PC-9 (cell line): ENCODE data around the gene VGLL3. TPM values are rescaled to one million over a fixed set of nuclear protein-coding genes. Genes with fewer than 3 reads are reported as not detected.

Source experiments
- BruUV-seq: library from RNA; stranded (reverse); fragments of 400-500 nt; replicated peaks from 2 replicates; lab custom pipeline; 2021; lab: Mats Ljungman, UMichigan
- CTCF ChIA-PET: fragments of 300-600 bp; sonication (Branson Sonifier 250); formaldehyde crosslinking; loops from one replicate; lab custom pipeline; 2022; ENCODE audit warnings: antibody characterized with exemption; lab: Charles Lee
- POLR2A ChIA-PET: fragments of 300-600 bp; sonication (Branson Sonifier 250); formaldehyde crosslinking; loops from one replicate; lab custom pipeline; 2022; ENCODE audit warnings: antibody characterized with exemption; ENCODE audit not compliant: unreplicated experiment; lab: Charles Lee
- DNase-seq, 2 experiments: peaks; one replicate each; pipeline versions ENCODE4 v3.0.0 to v3.0.0-alpha.2; 2015 to 2022; ENCODE audit warnings: mixed read lengths in 1 of 2
- H2AFZ ChIP-seq: fragments of 200-600 bp; sonication (generic); 2 replicates; pipeline ENCODE4 v1.8.1; 2017; ENCODE audit warnings: antibody characterized with exemption
- H3F3A ChIP-seq: fragments of 200-600 bp; sonication (generic); 2 replicates; pipeline ENCODE4 v1.8.1; 2017; ENCODE audit warnings: antibody characterized with exemption, mild to moderate bottlenecking, low read depth; ENCODE audit not compliant: insufficient read depth
- H3K27ac ChIP-seq: fragments of 200-600 bp; sonication (generic); 2 replicates; pipeline ENCODE4 v1.6.1; 2016; ENCODE audit warnings: mixed run types
- H3K27me3 ChIP-seq: fragments of 200-600 bp; sonication (generic); 2 replicates; pipeline ENCODE4 v1.6.1; 2016; ENCODE audit warnings: low read depth, mixed run types; ENCODE audit not compliant: insufficient read depth
- H3K36me3 ChIP-seq: fragments of 200-600 bp; sonication (generic); 2 replicates; pipeline ENCODE4 v1.6.1; 2016; ENCODE audit warnings: low read depth, mixed run types
- H3K4me1 ChIP-seq: fragments of 200-600 bp; sonication (generic); replicated peaks from 2 replicates; pipeline ENCODE4 v1.6.1; 2016; ENCODE audit warnings: mixed run types; ENCODE audit not compliant: insufficient read depth
- H3K4me2 ChIP-seq: fragments of 200-600 bp; sonication (generic); 2 replicates; pipeline ENCODE4 v1.6.1; 2017; ENCODE audit warnings: mixed run types
- H3K4me3 ChIP-seq: fragments of 200-600 bp; sonication (generic); 2 replicates; pipeline ENCODE4 v1.6.1; 2016; ENCODE audit warnings: mixed run types
- H3K79me2 ChIP-seq: fragments of 200-600 bp; sonication (generic); 2 replicates; pipeline ENCODE4 v1.6.1; 2017; ENCODE audit warnings: low read depth, mixed run types
- H3K9me2 ChIP-seq: fragments of 200-600 bp; sonication (generic); 2 replicates; pipeline ENCODE4 v1.8.1; 2017; ENCODE audit warnings: mild to moderate bottlenecking; ENCODE audit not compliant: insufficient read depth
- H3K9me3 ChIP-seq: fragments of 200-600 bp; sonication (generic); 2 replicates; pipeline ENCODE4 v1.8.1; 2016; ENCODE audit warnings: low read depth; ENCODE audit not compliant: insufficient read depth
- H4K20me1 ChIP-seq: fragments of 200-600 bp; sonication (generic); 2 replicates; pipeline ENCODE4 v1.8.1; 2017; ENCODE audit not compliant: insufficient read depth
- EZH2 ChIP-seq: fragments of 200-600 bp; sonication (generic); IDR thresholded peaks from 2 replicates; pipeline ENCODE4 v1.8.0; 2017; ENCODE audit warnings: antibody characterized with exemption, low read depth
- intact Hi-C: fragments of 100-400 bp; cut with micrococcal nuclease; formaldehyde crosslinking; loops from one replicate; pipeline ENCODE4 v1.10.0; 2022; ENCODE audit not compliant: unreplicated experiment
- total RNA-seq: library from RNA; stranded (reverse); gene quantifications from 2 replicates; pipeline ENCODE4 v1.2.3, GENCODE V29; 2021
- TF ChIP-seq, protein P1 (sequence below): fragments of 200-600 bp; sonication (generic); conservative IDR thresholded peaks from 2 replicates; pipeline ENCODE4 v1.6.1; 2017; ENCODE audit warnings: mixed run types, antibody characterized with exemption, mild to moderate bottlenecking, moderate library complexity

Gene VGLL3
- total RNA-seq, 1 experiment from 2014 or later, result 26.8 TPM

DNA sequence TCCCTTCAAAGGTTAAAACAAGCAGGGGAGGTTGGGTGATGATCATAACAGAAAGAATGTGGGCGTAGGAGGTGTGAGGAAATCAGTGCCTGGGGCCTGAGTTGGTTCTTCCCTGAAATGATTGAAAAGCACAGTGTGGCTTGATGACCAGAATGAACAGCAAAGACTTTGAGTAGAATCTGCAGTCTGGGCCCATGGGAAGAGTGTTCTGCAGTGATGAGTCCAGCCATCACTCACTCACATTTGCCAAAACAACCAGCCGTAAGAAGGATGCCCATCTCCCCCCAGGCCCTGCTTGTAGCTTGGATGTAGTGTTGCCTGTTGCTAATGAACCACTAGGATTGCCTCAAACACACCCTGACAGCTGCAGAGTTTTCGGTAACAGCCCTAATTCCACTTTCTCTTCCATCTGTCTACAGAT, 67.9 kb downstream of the VGLL3 start:
- POLR2A ChIA-PET, result no interaction called here
- H3K27ac ChIP-seq, result no peak overlapping the region; the same call in 1 of the 2 replicates
- H3K9me2 ChIP-seq, result peaks cover 6% of the 10 kb centered on the region; the same call in 1 of the 2 replicates
- H3F3A ChIP-seq, result peaks cover 9% of the 10 kb centered on the region; the same call in 1 of the 2 replicates
- H2AFZ ChIP-seq, result peak overlapping the region; percentile 62; the same call in 1 of the 2 replicates
- H3K4me1 ChIP-seq, result peaks cover 14% of the 10 kb centered on the region; the same call in 1 of the 2 replicates
- no peaks in the 10 kb centered on the region for H3K79me2 ChIP-seq
- no peak overlapping the region for H3K4me3 ChIP-seq
- H3K9me3 ChIP-seq, result peaks cover 10% of the 10 kb centered on the region; the same call in 1 of the 2 replicates
- intact Hi-C loops, result loop anchor here (5.0 kb wide), 1 partner anchor 39 kb away; no protein-coding TSS in a partner anchor
- peak overlapping the region; percentile 42 for H3K4me2 ChIP-seq
- CTCF ChIA-PET, result interaction anchor here (0.6 kb wide), 1 partner anchor 12 kb away, joined by 4 read pairs; no protein-coding TSS in a partner anchor
- H3K36me3 ChIP-seq, result no peaks in the 10 kb centered on the region; the same call in 1 of the 2 replicates
- no peaks in the 10 kb centered on the region for H3K27me3 ChIP-seq
- TF ChIP-seq, protein P1, sequence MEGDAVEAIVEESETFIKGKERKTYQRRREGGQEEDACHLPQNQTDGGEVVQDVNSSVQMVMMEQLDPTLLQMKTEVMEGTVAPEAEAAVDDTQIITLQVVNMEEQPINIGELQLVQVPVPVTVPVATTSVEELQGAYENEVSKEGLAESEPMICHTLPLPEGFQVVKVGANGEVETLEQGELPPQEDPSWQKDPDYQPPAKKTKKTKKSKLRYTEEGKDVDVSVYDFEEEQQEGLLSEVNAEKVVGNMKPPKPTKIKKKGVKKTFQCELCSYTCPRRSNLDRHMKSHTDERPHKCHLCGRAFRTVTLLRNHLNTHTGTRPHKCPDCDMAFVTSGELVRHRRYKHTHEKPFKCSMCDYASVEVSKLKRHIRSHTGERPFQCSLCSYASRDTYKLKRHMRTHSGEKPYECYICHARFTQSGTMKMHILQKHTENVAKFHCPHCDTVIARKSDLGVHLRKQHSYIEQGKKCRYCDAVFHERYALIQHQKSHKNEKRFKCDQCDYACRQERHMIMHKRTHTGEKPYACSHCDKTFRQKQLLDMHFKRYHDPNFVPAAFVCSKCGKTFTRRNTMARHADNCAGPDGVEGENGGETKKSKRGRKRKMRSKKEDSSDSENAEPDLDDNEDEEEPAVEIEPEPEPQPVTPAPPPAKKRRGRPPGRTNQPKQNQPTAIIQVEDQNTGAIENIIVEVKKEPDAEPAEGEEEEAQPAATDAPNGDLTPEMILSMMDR, result no peak
- TF ChIP-seq EZH2, result no peak
- H4K20me1 ChIP-seq, result no peaks in the 10 kb centered on the region
- peak; percentile 51 to 72 for DNase-seq
- no TSS peak for BruUV-seq

DNA sequence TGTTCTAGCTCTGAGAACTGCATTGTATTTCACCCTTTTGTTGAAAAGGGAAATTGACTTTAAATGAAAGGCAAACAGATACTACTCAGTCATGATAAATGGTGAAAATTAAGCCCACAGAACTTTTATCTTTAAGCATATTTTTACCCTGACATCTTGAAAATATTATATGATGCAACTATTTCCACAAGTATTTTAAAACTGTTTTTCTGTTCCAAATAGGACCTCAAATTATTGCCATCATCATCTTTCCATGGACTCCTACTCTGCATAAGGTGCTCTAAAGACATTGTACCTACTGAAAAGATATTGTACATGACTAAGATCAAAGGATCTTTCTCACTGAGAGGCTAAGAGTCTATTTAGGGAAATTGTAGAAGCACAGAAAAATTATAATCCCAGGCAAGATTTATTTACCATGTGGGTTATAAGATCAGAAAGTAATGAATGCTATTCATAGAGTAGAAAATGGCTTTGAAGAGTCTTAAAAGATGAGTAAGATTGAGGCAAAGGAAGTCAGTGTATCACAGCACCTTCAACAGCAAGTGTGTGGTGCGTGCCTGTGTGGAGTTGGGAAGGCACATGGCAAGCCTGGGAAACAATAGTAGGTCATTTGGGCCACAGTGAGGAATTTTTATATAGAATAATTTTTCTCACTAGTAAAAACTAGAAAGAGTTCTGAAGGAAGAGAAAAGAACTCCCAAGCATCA, 68.8 kb downstream of the VGLL3 start:
- TF ChIP-seq EZH2, result no peak
- TF ChIP-seq, protein P1, result no peak
- no peaks in the 10 kb centered on the region for H3K27me3 ChIP-seq
- no peak overlapping the region for H3K27ac ChIP-seq
- no peaks in the 10 kb centered on the region for H3K79me2 ChIP-seq
- no peaks in the 10 kb centered on the region for H4K20me1 ChIP-seq
- peaks cover 9% of the 10 kb centered on the region; the same call in 1 of the 2 replicates for H3F3A ChIP-seq
- ChIA-PET POLR2A (no interaction called here), CTCF (no interaction called here)
- no peak overlapping the region for H2AFZ ChIP-seq
- H3K4me2 ChIP-seq, result no peak overlapping the region
- peaks cover 10% of the 10 kb centered on the region; the same call in 1 of the 2 replicates for H3K9me3 ChIP-seq
- H3K36me3 ChIP-seq, result no peaks in the 10 kb centered on the region; the same call in 1 of the 2 replicates
- no TSS peak for BruUV-seq
- H3K9me2 ChIP-seq, result no peaks in the 10 kb centered on the region; the same call in 1 of the 2 replicates
- DNase-seq, result no peak
- H3K4me1 ChIP-seq, result peaks cover 14% of the 10 kb centered on the region; the same call in 1 of the 2 replicates
- no peak overlapping the region for H3K4me3 ChIP-seq
- intact Hi-C loops, result loop anchor here (5.0 kb wide), 1 partner anchor 40 kb away; no protein-coding TSS in a partner anchor

DNA sequence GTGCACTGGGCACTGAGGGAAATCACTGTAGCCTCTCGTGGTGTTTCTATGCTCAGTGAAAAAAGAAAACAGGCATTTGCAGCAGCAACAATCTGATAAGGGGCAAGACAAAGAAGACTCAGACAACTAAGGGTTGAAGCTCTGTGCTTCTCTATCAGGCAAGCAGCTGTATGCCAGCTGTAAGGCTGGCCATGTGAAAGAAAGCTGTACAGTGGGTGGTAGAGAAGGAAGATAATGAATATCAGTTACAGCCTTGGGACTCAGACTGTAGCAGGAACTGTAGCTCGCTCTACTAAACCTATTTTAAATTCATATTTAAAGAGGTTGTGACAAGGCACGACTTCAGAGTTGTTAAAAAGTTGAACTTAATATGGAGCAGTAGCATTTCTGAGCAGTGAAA, 76.3 kb downstream of the VGLL3 start:
- H3K9me3 ChIP-seq, result no peaks in the 10 kb centered on the region; the same call in 1 of the 2 replicates
- no peaks in the 10 kb centered on the region for H3K79me2 ChIP-seq
- no peak overlapping the region for H3K4me3 ChIP-seq
- peak overlapping the region; percentile 62; the same call in 1 of the 2 replicates for H2AFZ ChIP-seq
- ChIA-PET CTCF (no interaction called here), POLR2A (interaction anchor here (0.6 kb wide), 1 partner anchor 45 kb away, joined by 7 read pairs; no protein-coding TSS in a partner anchor)
- H3K4me1 ChIP-seq, result no peaks in the 10 kb centered on the region
- no peaks in the 10 kb centered on the region for H4K20me1 ChIP-seq
- no peak for TF ChIP-seq EZH2
- TF ChIP-seq, protein P1, result no peak
- no peaks in the 10 kb centered on the region for H3K36me3 ChIP-seq
- H3K27me3 ChIP-seq, result no peaks in the 10 kb centered on the region
- intact Hi-C loops, result no loop called here
- no TSS peak for BruUV-seq
- no peaks in the 10 kb centered on the region for H3K9me2 ChIP-seq
- no peak for DNase-seq
- no peak overlapping the region for H3K4me2 ChIP-seq
- no peaks in the 10 kb centered on the region for H3F3A ChIP-seq
- H3K27ac ChIP-seq, result no peak overlapping the region
